OCI-LY3 (cell line): ENCODE results near the gene MLLT10.

ENCODE experiments used
- H2AFZ ChIP-seq: fragments of 200-600, 300-600 bp; shearing (Covaris generic); 2 replicates; pipeline ENCODE4 v1.6.0; 2014; ENCODE audit warnings: antibody characterized with exemption, low read depth, low read length
- H3K27ac ChIP-seq: fragments of 200-600, 300-600 bp; sonication (generic); 2 replicates; pipeline ENCODE4 v1.5.1; 2014; ENCODE audit warnings: mild to moderate bottlenecking, low read length, moderate library complexity, mixed read lengths
- H3K27me3 ChIP-seq: fragments of 200-600, 300-600 bp; sonication (generic); 2 replicates; pipeline ENCODE4 v1.6.1; 2014; ENCODE audit warnings: low read depth, low read length, mixed read lengths
- H3K36me3 ChIP-seq: fragments of 200-600, 300-600 bp; sonication (generic); replicated peaks from 2 replicates; pipeline ENCODE3; 2014; ENCODE audit warnings: low read depth, low read length, mixed read lengths
- H3K4me1 ChIP-seq: fragments of 300-600, 200-600 bp; sonication (generic); 2 replicates; pipeline ENCODE4 v1.6.1; 2014; ENCODE audit warnings: low read length, mixed read lengths
- H3K4me2 ChIP-seq: fragments of 200-600, 300-600 bp; sonication (generic); 2 replicates; pipeline ENCODE4 v1.6.1; 2014; ENCODE audit warnings: low read length, mixed read lengths
- H3K4me3 ChIP-seq: fragments of 300-600, 200-600 bp; sonication (generic); 2 replicates; pipeline ENCODE4 v1.5.1; 2014; ENCODE audit warnings: antibody characterized with exemption, mild to moderate bottlenecking, low read length, moderate library complexity
- H3K79me2 ChIP-seq: fragments of 300-600, 200-600 bp; shearing (Covaris generic); 2 replicates; pipeline ENCODE4 v1.6.1; 2014; ENCODE audit warnings: mild to moderate bottlenecking, low read length, mixed read lengths
- H3K9ac ChIP-seq: fragments of 300-600, 200-600 bp; shearing (Covaris generic); 2 replicates; pipeline ENCODE4 v1.6.0; 2014; ENCODE audit warnings: mild to moderate bottlenecking, low read length, moderate library complexity
- H3K9me3 ChIP-seq: fragments of 200-600, 300-600 bp; shearing (Covaris generic); 2 replicates; pipeline ENCODE4 v1.6.1; 2014; ENCODE audit warnings: low read length, mixed read lengths; ENCODE audit not compliant: insufficient read depth
- H4K20me1 ChIP-seq: fragments of 200-600, 300-600 bp; sonication (generic); 2 replicates; pipeline ENCODE4 v1.6.1; 2016; ENCODE audit warnings: low read length, mixed read lengths; ENCODE audit not compliant: insufficient read depth
- CTCF ChIP-seq: fragments of 200-600, 300-600 bp; sonication (generic); IDR thresholded peaks from 2 replicates; pipeline ENCODE4 v1.5.1; 2014; ENCODE audit warnings: antibody characterized with exemption, low read length, low read depth
- EZH2phosphoT487 ChIP-seq: fragments of 200-600 bp; shearing (Covaris generic); IDR thresholded peaks from 2 replicates; pipeline ENCODE4 v1.6.1; 2018; ENCODE audit warnings: antibody characterized with exemption, mixed run types, low read depth

Gene MLLT10

GRCh38 chr10:21634599-21635365 lies 100.8 kb downstream of the MLLT10 start:
- Histone ChIP-seq H4K20me1 (no peaks in the 10 kb centered on the region; the same call in 1 of the 2 replicates), H3K27me3 (no peaks in the 10 kb centered on the region), H3K36me3 (no peaks in the 10 kb centered on the region), H3K9me3 (no peaks in the 10 kb centered on the region), H3K4me1 (peaks cover 8% of the 10 kb centered on the region), H3K4me2 (no peak overlapping the region), H3K4me3 (no peak overlapping the region), H3K79me2 (no peaks in the 10 kb centered on the region), H2AFZ (no peak overlapping the region), H3K27ac (no peak overlapping the region), H3K9ac (no peak overlapping the region)
- no peak for TF ChIP-seq CTCF
- no peak for TF ChIP-seq EZH2phosphoT487

GRCh38 chr10:21637795-21638194 lies 103.8 kb downstream of the MLLT10 start:
- Histone ChIP-seq H3K9me3 (no peaks in the 10 kb centered on the region), H3K4me2 (no peak overlapping the region), H3K79me2 (no peaks in the 10 kb centered on the region), H3K9ac (no peak overlapping the region), H3K4me3 (no peak overlapping the region), H2AFZ (no peak overlapping the region), H4K20me1 (no peaks in the 10 kb centered on the region), H3K27me3 (no peaks in the 10 kb centered on the region), H3K36me3 (no peaks in the 10 kb centered on the region), H3K27ac (no peak overlapping the region), H3K4me1 (peaks cover 8% of the 10 kb centered on the region)
- TF ChIP-seq EZH2phosphoT487 (no peak), CTCF (no peak)

- Histone ChIP-seq H3K36me3 (no peaks in the 10 kb centered on the region), H3K4me1 (peaks cover 8% of the 10 kb centered on the region), H2AFZ (no peak overlapping the region), H3K27me3 (no peaks in the 10 kb centered on the region), H3K9me3 (no peaks in the 10 kb centered on the region), H3K27ac (no peak overlapping the region), H3K9ac (no peak overlapping the region), H4K20me1 (no peaks in the 10 kb centered on the region), H3K4me3 (no peak overlapping the region), H3K79me2 (no peaks in the 10 kb centered on the region), H3K4me2 (no peak overlapping the region)
- no peak for TF ChIP-seq CTCF
- TF ChIP-seq EZH2phosphoT487 = no peak
Measured at GRCh38 chr10:21638681-21639080, 104.6 kb downstream of the MLLT10 start.

- H4K20me1 ChIP-seq = peaks cover 3% of the 10 kb centered on the region; the same call in 1 of the 2 replicates
- no peaks in the 10 kb centered on the region for H3K27me3 ChIP-seq
- H2AFZ ChIP-seq = no peak overlapping the region
- TF ChIP-seq EZH2phosphoT487 (no peak), CTCF (no peak)
- no peak overlapping the region for H3K4me3 ChIP-seq
- no peaks in the 10 kb centered on the region for H3K9me3 ChIP-seq
- no peak overlapping the region for H3K4me2 ChIP-seq
- H3K9ac ChIP-seq = no peak overlapping the region
- H3K36me3 ChIP-seq = no peaks in the 10 kb centered on the region
- no peaks in the 10 kb centered on the region for H3K79me2 ChIP-seq
- no peaks in the 10 kb centered on the region for H3K4me1 ChIP-seq
- H3K27ac ChIP-seq = no peak overlapping the region
Measured at GRCh38 chr10:21648040-21648439, 114.0 kb downstream of the MLLT10 start.
